H1 (cell line): Measurements from ENCODE around the gene SIGLEC14. TPM values are rescaled to one million over a fixed set of nuclear protein-coding genes. Genes with fewer than 3 reads are reported as not detected.

Experiments used
- CTCF ChIA-PET: fragments of 300-600 bp; sonication (Branson Sonifier 250); formaldehyde crosslinking; loops from one replicate; lab custom pipeline; 2021; ENCODE audit not compliant: partially characterized antibody; lab: Charles Lee
- POLR2A ChIA-PET: fragments of 300-600 bp; sonication (Branson Sonifier 250); formaldehyde crosslinking; loops from one replicate; lab custom pipeline; 2021; ENCODE audit warnings: inconsistent platforms; ENCODE audit not compliant: partially characterized antibody; lab: Charles Lee
- DNase-seq, 2 experiments: peaks; one replicate each; pipeline versions ENCODE4 v3.0.0 to v3.0.0-alpha.2; 2010 to 2022; ENCODE audit warnings: low spot score in 2 of 2, low read depth in 1 of 2, mixed read lengths in 1 of 2
- FAIRE-seq: peaks from 2 replicates; lab custom pipeline; 2011; peaks lifted over from hg19 to GRCh38; lab: Jason Lieb, UNC
- H2AFZ ChIP-seq: 2 replicates; pipeline ENCODE4 v1.8.1; 2012; ENCODE audit warnings: low read length, inconsistent platforms
- H2AK5ac ChIP-seq: 2 replicates; pipeline ENCODE4 v1.6.1; 2013; ENCODE audit warnings: low read depth, low read length
- H2BK120ac ChIP-seq: replicated peaks from 2 replicates; pipeline ENCODE3; 2013; ENCODE audit warnings: low read depth, low read length, inconsistent platforms
- H2BK12ac ChIP-seq: 2 replicates; pipeline ENCODE4 v1.6.1; 2013; ENCODE audit warnings: low read depth, low read length
- H2BK15ac ChIP-seq: 2 replicates; pipeline ENCODE4 v1.6.1; 2013; ENCODE audit warnings: low read length
- H2BK20ac ChIP-seq: 2 replicates; pipeline ENCODE4 v1.6.1; 2013; ENCODE audit warnings: low read length
- H2BK5ac ChIP-seq: 2 replicates; pipeline ENCODE4 v1.6.1; 2013; ENCODE audit warnings: low read depth, low read length
- H3K14ac ChIP-seq: 2 replicates; pipeline ENCODE4 v1.6.1; 2013; ENCODE audit warnings: inconsistent platforms; ENCODE audit not compliant: insufficient read length
- H3K18ac ChIP-seq: 2 replicates; pipeline ENCODE4 v1.6.1; 2013; ENCODE audit warnings: low read length; ENCODE audit errors: extremely low read depth
- H3K23ac ChIP-seq: 2 replicates; pipeline ENCODE4 v1.6.1; 2013; ENCODE audit warnings: inconsistent platforms; ENCODE audit not compliant: insufficient read length
- H3K23me2 ChIP-seq: 2 replicates; pipeline ENCODE4 v1.6.1; 2013; ENCODE audit warnings: low read depth, low read length
- H3K27ac ChIP-seq: 2 replicates; pipeline ENCODE4 v1.6.1; 2011; ENCODE audit warnings: low read depth, low read length, inconsistent platforms
- H3K27me3 ChIP-seq, 4 experiments: replicated peaks in 1 of 4; 1 replicate in 1 of 4; 2 replicates in 3 of 4; pipeline versions ENCODE4 v1.6.1 to v1.8.1; 2011 to 2013; ENCODE audit warnings: low read length in 3 of 4, mild to moderate bottlenecking in 3 of 4, inconsistent platforms in 2 of 4, mixed read lengths in 2 of 4, moderate library complexity in 1 of 4; ENCODE audit not compliant: control insufficient read depth in 3 of 4, insufficient read depth in 3 of 4; ENCODE audit errors: extremely low read depth in 1 of 4
- H3K36me3 ChIP-seq, 4 experiments: 2 replicates each; pipeline versions ENCODE4 v1.6.1 to v1.8.1; 2011 to 2013; ENCODE audit warnings: mild to moderate bottlenecking in 4 of 4, low read length in 3 of 4, moderate library complexity in 2 of 4, control low read depth in 1 of 4, inconsistent platforms in 1 of 4; ENCODE audit not compliant: insufficient read depth in 4 of 4, control insufficient read depth in 2 of 4
- H3K4ac ChIP-seq: replicated peaks from 2 replicates; pipeline ENCODE3; 2013; ENCODE audit warnings: low read length, low read depth, mixed read lengths, inconsistent platforms; ENCODE audit not compliant: insufficient read length
- H3K4me1 ChIP-seq, 4 experiments: replicated peaks in 1 of 4; 1 replicate in 1 of 4; 2 replicates in 3 of 4; pipeline versions ENCODE4 v1.6.1 to v1.8.1; 2011 to 2013; ENCODE audit warnings: low read length in 3 of 4, inconsistent platforms in 2 of 4, mixed read lengths in 1 of 4; ENCODE audit not compliant: insufficient read depth in 4 of 4, control insufficient read depth in 3 of 4
- H3K4me2 ChIP-seq, 2 experiments: 2 replicates each; pipeline versions ENCODE4 v1.6.1 to v1.8.1; 2011 to 2013; ENCODE audit warnings: low read depth in 2 of 2, low read length in 2 of 2, control low read depth in 1 of 2, inconsistent platforms in 1 of 2, mild to moderate bottlenecking in 1 of 2; ENCODE audit not compliant: insufficient read depth in 1 of 2
- H3K4me3 ChIP-seq, 4 experiments: fragments of 200-600, 300-600 bp in 1 of 4; sonication (generic), shearing (Covaris generic), sonication (Bioruptor Twin) in 1 of 4; 2 replicates each; pipeline versions ENCODE4 v1.5.1 to v1.8.1; 2011 to 2016; ENCODE audit warnings: low read length in 4 of 4, low read depth in 3 of 4, control low read depth in 2 of 4, inconsistent platforms in 2 of 4, mild to moderate bottlenecking in 2 of 4, mixed read lengths in 1 of 4, moderate library complexity in 1 of 4; ENCODE audit not compliant: insufficient read depth in 2 of 4; ENCODE audit errors: extremely low read depth in 1 of 4
- H3K56ac ChIP-seq: replicated peaks from 2 replicates; pipeline ENCODE3; 2013; ENCODE audit warnings: low read depth, mild to moderate bottlenecking, mixed read lengths, low read length, inconsistent platforms; ENCODE audit not compliant: insufficient read length
- H3K79me1 ChIP-seq: 2 replicates; pipeline ENCODE4 v1.6.1; 2013; ENCODE audit warnings: low read depth, low read length, control low read depth
- H3K79me2 ChIP-seq, 2 experiments: 2 replicates each; pipeline versions ENCODE4 v1.6.1 to v1.8.1; 2012 to 2013; ENCODE audit warnings: low read length in 2 of 2, mild to moderate bottlenecking in 2 of 2, inconsistent platforms in 1 of 2; ENCODE audit not compliant: insufficient read depth in 2 of 2, control insufficient read depth in 1 of 2
- H3K9ac ChIP-seq, 4 experiments: replicated peaks in 1 of 4; 1 replicate in 1 of 4; 2 replicates in 3 of 4; pipeline versions ENCODE4 v1.6.1 to v1.8.1; 2011 to 2013; ENCODE audit warnings: low read depth in 3 of 4, low read length in 3 of 4, control low read depth in 2 of 4, mild to moderate bottlenecking in 2 of 4, moderate library complexity in 2 of 4, inconsistent platforms in 1 of 4; ENCODE audit errors: extremely low read depth in 1 of 4
- H3K9me3 ChIP-seq, 2 experiments: 2 replicates each; pipeline versions ENCODE4 v1.6.1 to v1.8.1; 2012 to 2013; ENCODE audit warnings: mild to moderate bottlenecking in 2 of 2, moderate library complexity in 2 of 2, control low read depth in 1 of 2, inconsistent platforms in 1 of 2, low read depth in 1 of 2, low read length in 1 of 2, mixed read lengths in 1 of 2; ENCODE audit not compliant: insufficient read depth in 2 of 2
- H4K20me1 ChIP-seq, 2 experiments: replicated peaks in 1 of 2; 2 replicates each; pipeline versions ENCODE3 to v1.8.1; 2011 to 2013; ENCODE audit warnings: inconsistent platforms in 2 of 2, low read length in 2 of 2, mild to moderate bottlenecking in 1 of 2; ENCODE audit not compliant: insufficient read depth in 2 of 2, control insufficient read depth in 1 of 2
- H4K5ac ChIP-seq: 2 replicates; pipeline ENCODE4 v1.6.1; 2013; ENCODE audit warnings: low read length, low read depth, mixed read lengths, inconsistent platforms; ENCODE audit not compliant: insufficient read length
- H4K8ac ChIP-seq: 2 replicates; pipeline ENCODE4 v1.8.0; 2013; ENCODE audit warnings: mild to moderate bottlenecking, moderate library complexity, low read length, inconsistent platforms; ENCODE audit not compliant: insufficient read depth; ENCODE audit errors: extremely low read depth
- H4K91ac ChIP-seq: replicated peaks from 2 replicates; pipeline ENCODE3; 2013; ENCODE audit warnings: low read length, mixed read lengths, inconsistent platforms; ENCODE audit not compliant: insufficient read length
- CHD2 ChIP-seq: IDR thresholded peaks from 2 replicates; pipeline ENCODE4 v1.6.1; 2012; ENCODE audit warnings: low read length, improper control_type of control experiment
- CREB1 ChIP-seq: IDR thresholded peaks from 2 replicates; pipeline ENCODE4 v1.6.1; 2012; ENCODE audit warnings: inconsistent platforms
- CTBP2 ChIP-seq: IDR thresholded peaks from 2 replicates; pipeline ENCODE4 v1.7.0; 2011; ENCODE audit warnings: borderline replicate concordance, mild to moderate bottlenecking, moderate library complexity, mixed read lengths, low read length; ENCODE audit not compliant: insufficient read depth, insufficient read length
- FOSL1 ChIP-seq: IDR thresholded peaks from 2 replicates; pipeline ENCODE4 v1.6.1; 2011; ENCODE audit warnings: mild to moderate bottlenecking, low read depth, low read length, moderate library complexity; ENCODE audit not compliant: insufficient read depth
- GTF2F1 ChIP-seq: IDR thresholded peaks from 2 replicates; pipeline ENCODE4 v1.6.1; 2012; ENCODE audit warnings: low read depth, low read length, improper control_type of control experiment, borderline replicate concordance
- KDM5A ChIP-seq: fragments of 200-600 bp; IDR thresholded peaks from 2 replicates; pipeline ENCODE4 v1.7.1; 2012; ENCODE audit warnings: mild to moderate bottlenecking, low read length, inconsistent platforms, mixed read lengths
- SIN3A ChIP-seq, 2 experiments: IDR thresholded peaks in 1 of 2; conservative IDR thresholded peaks in 1 of 2; 2 replicates each; pipeline ENCODE4 v1.6.1; 2011 to 2012; ENCODE audit warnings: low read length in 2 of 2, improper control_type of control experiment in 1 of 2, low read depth in 1 of 2, mild to moderate bottlenecking in 1 of 2
- YY1 ChIP-seq: IDR thresholded peaks from 2 replicates; pipeline ENCODE4 v1.6.1; 2011; ENCODE audit warnings: low read depth, mild to moderate bottlenecking, low read length
- WGBS, 2 experiments: shearing (Covaris generic) in 1 of 2; methylation state at CpG; one replicate each; pipeline versions ENCODE4 v1.1.6 to v1.1.7; 2013 to 2015; ENCODE audit warnings: low lambda C conversion rate in 2 of 2, mixed read lengths in 2 of 2, inconsistent platforms in 1 of 2, low coverage in 1 of 2, missing lambda C conversion rate in 1 of 2; ENCODE audit not compliant: insufficient replicate concordance in 2 of 2, insufficient coverage in 1 of 2, insufficient read length in 1 of 2; ENCODE audit errors: extremely low coverage in 1 of 2, missing lambda C conversion rate in 1 of 2; 5-methylcytosine and 5-hydroxymethylcytosine counted together
- polyA plus RNA-seq, 7 experiments: library from polyadenylated mRNA; depleted of rRNA in 3 of 7; stranded (reverse) in 5 of 7; unstranded in 2 of 7; fragments of >200 nt in 5 of 7; fragments of 200-250 nt in 2 of 7; gene quantifications; 1 replicate in 5 of 7; 2 replicates in 1 of 7; 4 replicates in 1 of 7; pipeline versions ENCODE4 v1.2.1 to v1.2.3, GENCODE V29; 2011 to 2013; ENCODE audit warnings: missing spikeins in 2 of 7, mixed read lengths in 2 of 7
- total RNA-seq: library from RNA; stranded (reverse); fragmentation: NEBNext Ultra II Directional; extraction: Animal tissue kit (Norgen Biotek cat#: 25700); gene quantifications from 2 replicates; pipeline ENCODE4 v1.2.1, GENCODE V29; 2021
- TF ChIP-seq, protein P1 (sequence below): IDR thresholded peaks from 2 replicates; pipeline ENCODE4 v1.6.1; 2012; ENCODE audit warnings: low read length, inconsistent platforms

The SIGLEC14 gene
- total and polyA plus RNA-seq, 2 of the 8 experiments (the other 6 are each of a cell fraction or from before 2014, with no cell fraction given), result not detected

- no peak for DNase-seq
- no peak for FAIRE-seq
- POLR2A ChIA-PET, result interaction anchor here (1.4 kb wide), 1 partner anchor 10 kb away, joined by 5 read pairs; no protein-coding TSS in a partner anchor
- TF ChIP-seq, protein P1, sequence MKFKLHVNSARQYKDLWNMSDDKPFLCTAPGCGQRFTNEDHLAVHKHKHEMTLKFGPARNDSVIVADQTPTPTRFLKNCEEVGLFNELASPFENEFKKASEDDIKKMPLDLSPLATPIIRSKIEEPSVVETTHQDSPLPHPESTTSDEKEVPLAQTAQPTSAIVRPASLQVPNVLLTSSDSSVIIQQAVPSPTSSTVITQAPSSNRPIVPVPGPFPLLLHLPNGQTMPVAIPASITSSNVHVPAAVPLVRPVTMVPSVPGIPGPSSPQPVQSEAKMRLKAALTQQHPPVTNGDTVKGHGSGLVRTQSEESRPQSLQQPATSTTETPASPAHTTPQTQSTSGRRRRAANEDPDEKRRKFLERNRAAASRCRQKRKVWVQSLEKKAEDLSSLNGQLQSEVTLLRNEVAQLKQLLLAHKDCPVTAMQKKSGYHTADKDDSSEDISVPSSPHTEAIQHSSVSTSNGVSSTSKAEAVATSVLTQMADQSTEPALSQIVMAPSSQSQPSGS, result no peak
- TF ChIP-seq KDM5A (no peak), YY1 (no peak), CTBP2 (no peak), CHD2 (no peak), CREB1 (no peak), GTF2F1 (no peak), SIN3A (conservative IDR thresholded peaks at IDR 0.05 in 1 of 2, IDR thresholded peaks at IDR 0.05 in 1 of 2; ENCODE audit: low read depth in 1 of 2, low read length in 2 of 2) (no peak), FOSL1 (no peak)
Observed at GRCh38 chr19:51644636-51645271, 1.9 kb downstream of the SIGLEC14 start.

More at GRCh38 chr19:51644636-51645271, 1.9 kb downstream of the SIGLEC14 start:
- no peak overlapping the region for H2BK12ac ChIP-seq
- no peak overlapping the region for H2BK15ac ChIP-seq
- H2BK5ac ChIP-seq, result no peak overlapping the region
- no peaks in the 10 kb centered on the region for H4K20me1 ChIP-seq
- no peak overlapping the region for H2BK120ac ChIP-seq
- no peak overlapping the region for H3K4me2 ChIP-seq
- no peak overlapping the region for H4K5ac ChIP-seq
- no peaks in the 10 kb centered on the region for H3K27me3 ChIP-seq
- no peak overlapping the region for H3K4ac ChIP-seq
- H4K8ac ChIP-seq, result no peak overlapping the region
- no peak overlapping the region for H4K91ac ChIP-seq
- no peak overlapping the region for H3K27ac ChIP-seq
- H2BK20ac ChIP-seq, result no peak overlapping the region
- peaks cover 49 to 62% of the 10 kb centered on the region in 2 experiments for H3K9me3 ChIP-seq
- H2AFZ ChIP-seq, result no peak overlapping the region
- no peaks in the 10 kb centered on the region for H3K36me3 ChIP-seq
- H3K56ac ChIP-seq, result no peak overlapping the region
- 81% methylated on average over 11 of the region's 11 CpGs; no CpG with 5 or more reads in 1 of the 2 experiments for WGBS, 2 experiments
- H3K23ac ChIP-seq, result no peak overlapping the region
- H3K14ac ChIP-seq, result no peak overlapping the region
- H3K4me3 ChIP-seq, result no peak overlapping the region
- H3K79me2 ChIP-seq, result no peaks in the 10 kb centered on the region
- H3K23me2 ChIP-seq, result no peaks in the 10 kb centered on the region
- no peak overlapping the region for H3K9ac ChIP-seq
- no peak overlapping the region for H2AK5ac ChIP-seq
- H3K4me1 ChIP-seq, result no peaks in the 10 kb centered on the region
- H3K79me1 ChIP-seq, result no peaks in the 10 kb centered on the region
- CTCF ChIA-PET, result interaction anchor here (0.9 to 2.4 kb wide), 4 partner anchors 13 to 171 kb away, joined by 3 to 13 read pairs (median 4); no protein-coding TSS in a partner anchor
- no peak overlapping the region for H3K18ac ChIP-seq
